SH-SY5Y (cell line): ENCODE data around the gene NAGPA.

Experiments used
- GATA2 ChIP-seq: IDR thresholded peaks from 2 replicates; pipeline ENCODE4 v1.6.1; 2011; ENCODE audit warnings: mild to moderate bottlenecking, low read depth, low read length
- GATA3 ChIP-seq: IDR thresholded peaks from 2 replicates; pipeline ENCODE4 v1.6.1; 2011; ENCODE audit warnings: low read depth, mild to moderate bottlenecking, low read length, moderate library complexity

- TF ChIP-seq GATA2, result no peak
- TF ChIP-seq GATA3, result no peak
Measured at GRCh38 chr16:5075637-5076036, 41.9 kb upstream of the NAGPA start.
